Measurements from ENCODE around the gene MED31.

The MED31 gene

GRCh38 chr17:6651919-6652452, 581 bp upstream of the MED31 start (continued):
- no peak; the same call in none of the 2 replicates for TF ChIP-seq PATZ1 (tag by site-specific recombination; IDR thresholded peaks at IDR 0.05)
- TF ChIP-seq PRDM4 (tag by site-specific recombination; IDR thresholded peaks at IDR 0.05), result no peak
- no peak; the same call in 1 of the 2 replicates for TF ChIP-seq ZNF16 (tag by site-specific recombination; IDR thresholded peaks at IDR 0.05; ENCODE audit: low read depth)
- 0 out of 2 replicates have a peak, but pooled peaks have one; percentile 9 for TF ChIP-seq ZBTB21 (tag by site-specific recombination; IDR thresholded peaks at IDR 0.05)
- TF ChIP-seq ZNF280C (tag by site-specific recombination; IDR thresholded peaks at IDR 0.05), result no peak
- TF ChIP-seq ATF2 (tag by site-specific recombination; IDR thresholded peaks at IDR 0.05; ENCODE audit: low read depth), result no peak
- no peak for TF ChIP-seq KLF1 (tag by site-specific recombination; IDR thresholded peaks at IDR 0.05)
- TF ChIP-seq ZNF155 (tag by site-specific recombination; IDR thresholded peaks at IDR 0.05), result no peak
- no peak for TF ChIP-seq SALL2 (tag by site-specific recombination; IDR thresholded peaks at IDR 0.05; ENCODE audit: borderline replicate concordance)
- no peak for TF ChIP-seq ZNF112 (tag by site-specific recombination; IDR thresholded peaks at IDR 0.05)
- TF ChIP-seq ZNF341 (tag by site-specific recombination; IDR thresholded peaks at IDR 0.05; ENCODE audit: low read depth), result no peak; the same call in 1 of the 2 replicates
- no peak for TF ChIP-seq GFI1B (tag by site-specific recombination; IDR thresholded peaks at IDR 0.05)
- TF ChIP-seq ZNF449 (tag by site-specific recombination; IDR thresholded peaks at IDR 0.05), result no peak
- peak; percentile 88 for TF ChIP-seq SETDB1 (IDR thresholded peaks at IDR 0.05; ENCODE audit: insufficient read length, low read length)
- TF ChIP-seq ZNF138 (tag by site-specific recombination; IDR thresholded peaks at IDR 0.05; ENCODE audit: borderline replicate concordance), result no peak
- TF ChIP-seq ZNF23 (tag by site-specific recombination; IDR thresholded peaks at IDR 0.05; ENCODE audit: borderline replicate concordance), result no peak
- no peak for TF ChIP-seq ZNF18 (tag by site-specific recombination; IDR thresholded peaks at IDR 0.05)
- TF ChIP-seq ZNF768 (tag by site-specific recombination; IDR thresholded peaks at IDR 0.05), result no peak
- no peak for TF ChIP-seq ZNF626 (tag by site-specific recombination; IDR thresholded peaks at IDR 0.05)
- peak; percentile 85 for TF ChIP-seq ZFP37 (tag by site-specific recombination; IDR thresholded peaks at IDR 0.05)
- TF ChIP-seq PBX3 (CRISPR knock-in tag; IDR thresholded peaks at IDR 0.05), result no peak; the same call in 1 of the 2 replicates
- TF ChIP-seq ZNF747 (tag by site-specific recombination; IDR thresholded peaks at IDR 0.05), result no peak
- 0 out of 2 replicates have a peak, but pooled peaks have one; percentile 25 for TF ChIP-seq ZNF157 (tag by site-specific recombination; IDR thresholded peaks at IDR 0.05)
- no peak for TF ChIP-seq ZFHX2 (tag by site-specific recombination; conservative IDR thresholded peaks at IDR 0.05)
- no peak for TF ChIP-seq BCL11A (tag by site-specific recombination; IDR thresholded peaks at IDR 0.05; ENCODE audit: low read depth)
- peak; percentile 92 for TF ChIP-seq ZFP69B (tag by site-specific recombination; IDR thresholded peaks at IDR 0.05)

Data from HEK293 (cell line).